Measurements from ENCODE around the gene SMAD6.

DNA sequence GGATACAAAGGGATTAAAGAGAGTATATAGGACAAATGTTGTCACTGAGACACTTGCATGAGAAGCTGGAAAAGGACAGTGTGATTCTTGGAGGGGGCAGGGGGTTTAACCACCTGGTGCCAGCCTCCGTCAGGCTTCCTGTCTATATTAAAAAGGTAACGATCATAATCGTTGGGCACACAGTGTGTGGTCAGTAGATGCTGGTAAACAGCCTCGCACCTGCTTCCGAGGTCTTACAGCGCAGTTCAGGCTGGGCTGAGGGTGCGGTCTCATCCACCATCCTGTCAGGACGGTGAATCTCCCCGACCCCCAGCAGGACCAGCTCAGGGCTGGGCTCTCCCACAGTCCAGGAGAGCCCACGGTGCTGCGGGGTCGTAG, 47.7 kb upstream of the SMAD6 start:
- TF ChIP-seq, protein P1, sequence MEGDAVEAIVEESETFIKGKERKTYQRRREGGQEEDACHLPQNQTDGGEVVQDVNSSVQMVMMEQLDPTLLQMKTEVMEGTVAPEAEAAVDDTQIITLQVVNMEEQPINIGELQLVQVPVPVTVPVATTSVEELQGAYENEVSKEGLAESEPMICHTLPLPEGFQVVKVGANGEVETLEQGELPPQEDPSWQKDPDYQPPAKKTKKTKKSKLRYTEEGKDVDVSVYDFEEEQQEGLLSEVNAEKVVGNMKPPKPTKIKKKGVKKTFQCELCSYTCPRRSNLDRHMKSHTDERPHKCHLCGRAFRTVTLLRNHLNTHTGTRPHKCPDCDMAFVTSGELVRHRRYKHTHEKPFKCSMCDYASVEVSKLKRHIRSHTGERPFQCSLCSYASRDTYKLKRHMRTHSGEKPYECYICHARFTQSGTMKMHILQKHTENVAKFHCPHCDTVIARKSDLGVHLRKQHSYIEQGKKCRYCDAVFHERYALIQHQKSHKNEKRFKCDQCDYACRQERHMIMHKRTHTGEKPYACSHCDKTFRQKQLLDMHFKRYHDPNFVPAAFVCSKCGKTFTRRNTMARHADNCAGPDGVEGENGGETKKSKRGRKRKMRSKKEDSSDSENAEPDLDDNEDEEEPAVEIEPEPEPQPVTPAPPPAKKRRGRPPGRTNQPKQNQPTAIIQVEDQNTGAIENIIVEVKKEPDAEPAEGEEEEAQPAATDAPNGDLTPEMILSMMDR (IDR thresholded peaks at IDR 0.05) = no peak
- no peak for TF ChIP-seq POLR2A (IDR thresholded peaks at IDR 0.05)

All from right lobe of liver (tissue), 4 donors.